Eye (tissue), 1 donor: Measurements from ENCODE around the gene IDH1.
"Not testable (repeated sequence)": the region's sequence is repeated elsewhere in the genome, so short reads cannot be mapped to it uniquely, and the experiment has no call there.

Experiments used
- DNase-seq: peaks from one replicate; pipeline ENCODE4 v3.0.0-alpha.2; 2015

Gene IDH1

DNA sequence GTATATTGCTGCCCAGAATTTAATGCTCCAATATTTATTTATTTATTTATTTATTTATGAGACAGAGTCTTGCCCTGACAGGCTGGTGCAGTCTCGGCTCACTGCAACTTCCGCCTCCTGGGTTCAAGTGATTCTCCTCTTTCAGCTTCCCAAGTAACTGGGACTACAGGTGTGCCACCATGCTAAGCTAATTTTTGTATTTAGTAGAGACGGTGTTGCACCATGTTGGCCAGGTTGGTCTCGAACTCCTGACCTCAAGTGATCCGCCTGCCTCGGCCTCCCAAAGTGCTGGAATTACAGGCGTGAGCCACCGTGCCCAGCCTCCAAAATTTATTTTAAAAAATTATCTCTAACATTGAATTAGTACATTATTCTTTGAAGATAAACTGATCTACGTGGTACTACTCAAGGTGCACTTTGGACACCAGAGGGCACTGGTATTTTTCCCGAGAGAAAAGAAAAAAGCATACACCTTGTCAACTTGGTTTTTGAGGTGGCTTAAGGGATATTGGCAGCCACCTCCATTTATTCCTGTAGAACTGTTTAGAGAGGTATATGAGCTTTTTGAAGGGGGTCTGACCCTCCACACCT lies 1.4 kb upstream of the IDH1 start:
- no peak for DNase-seq

DNA sequence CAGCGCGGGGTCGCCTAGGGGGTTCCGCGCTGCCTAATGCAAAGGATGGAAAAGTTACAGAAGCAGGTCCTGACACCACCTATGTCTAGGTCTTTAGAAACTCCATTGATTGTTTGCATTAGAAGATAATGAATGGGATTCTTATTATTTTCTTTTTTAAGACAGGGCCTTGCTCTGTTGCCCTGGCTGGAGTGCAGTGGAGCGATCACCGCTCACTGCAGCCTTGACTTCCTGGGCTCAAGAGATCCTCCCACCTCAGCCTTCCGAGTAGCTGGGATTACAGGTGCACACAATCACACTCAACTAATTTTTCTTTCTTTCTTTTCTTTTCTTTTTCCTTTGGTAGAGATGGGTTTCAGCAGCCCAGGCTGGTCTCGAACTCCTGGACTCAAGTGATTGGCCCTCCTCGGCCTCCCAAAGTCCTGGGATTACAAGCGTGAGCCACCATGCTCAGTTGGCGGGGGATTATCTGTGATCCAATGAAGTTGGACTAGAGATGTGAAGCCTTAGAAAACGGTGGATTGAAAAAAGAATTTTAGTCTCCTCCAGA lies 761 bp upstream of the IDH1 start:
- DNase-seq = no peak

DNA sequence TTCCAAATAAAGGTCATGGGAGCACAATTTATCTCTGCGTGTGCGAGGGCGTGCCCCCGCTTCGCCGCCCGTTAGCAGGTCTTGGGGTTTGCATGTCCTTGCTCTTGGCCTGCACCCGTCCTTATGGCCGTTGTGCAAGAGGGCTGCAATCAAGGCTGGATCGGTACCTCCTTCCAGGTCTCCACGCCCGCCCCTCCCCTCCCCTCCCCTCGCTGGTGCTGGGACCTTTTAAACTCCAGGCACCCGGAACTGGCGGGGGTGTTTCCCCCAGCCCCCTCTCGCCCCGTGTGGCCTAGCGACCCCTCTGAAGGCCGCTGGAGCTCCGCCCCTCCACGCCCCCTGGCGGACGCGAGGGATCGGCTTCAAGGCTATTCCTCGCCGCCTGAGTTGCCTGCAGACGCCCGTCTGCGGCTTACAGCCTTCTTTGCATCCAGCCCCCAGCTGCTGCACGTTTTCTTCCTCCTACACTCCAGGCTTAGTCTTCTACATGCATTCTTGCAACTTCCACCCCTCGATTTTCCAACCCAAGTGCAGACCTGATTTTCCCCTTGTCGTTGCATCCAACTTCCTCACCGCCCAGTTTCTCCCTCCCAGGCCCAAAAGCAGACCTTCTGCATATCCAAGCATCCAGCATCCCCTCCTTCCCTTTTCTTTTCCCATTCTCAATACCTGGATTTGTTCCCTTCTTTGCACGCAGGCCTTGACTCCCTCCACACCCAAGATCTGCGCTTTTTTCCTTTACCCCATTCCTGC lies 577 bp downstream of the IDH1 start:
- DNase-seq = peak; percentile 96

DNA sequence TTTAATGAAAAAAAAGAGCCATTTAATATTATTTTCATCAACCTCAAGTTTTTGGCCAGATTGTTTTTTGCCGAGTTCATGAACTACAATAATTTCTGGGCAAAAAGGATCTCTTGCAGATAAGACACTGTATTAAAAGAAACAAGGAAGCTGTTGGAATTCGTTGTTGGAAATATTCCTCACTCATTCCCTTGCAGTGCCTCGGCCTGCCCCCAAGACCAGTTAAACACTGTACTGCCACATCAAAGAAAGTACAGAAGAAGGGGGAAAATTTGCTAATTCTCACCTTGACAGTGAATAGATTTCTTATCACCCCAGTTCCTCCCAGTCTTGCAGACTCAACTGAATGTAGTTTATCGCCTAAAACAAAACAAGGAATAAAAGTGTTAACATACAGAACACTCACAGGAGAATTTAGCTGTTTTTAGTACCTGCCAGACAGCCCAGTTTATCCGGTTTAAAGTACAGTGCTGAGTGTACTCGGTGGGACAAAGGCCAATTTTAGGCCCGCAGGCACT lies 1.2 kb downstream of the IDH1 start:
- DNase-seq = no peak

DNA sequence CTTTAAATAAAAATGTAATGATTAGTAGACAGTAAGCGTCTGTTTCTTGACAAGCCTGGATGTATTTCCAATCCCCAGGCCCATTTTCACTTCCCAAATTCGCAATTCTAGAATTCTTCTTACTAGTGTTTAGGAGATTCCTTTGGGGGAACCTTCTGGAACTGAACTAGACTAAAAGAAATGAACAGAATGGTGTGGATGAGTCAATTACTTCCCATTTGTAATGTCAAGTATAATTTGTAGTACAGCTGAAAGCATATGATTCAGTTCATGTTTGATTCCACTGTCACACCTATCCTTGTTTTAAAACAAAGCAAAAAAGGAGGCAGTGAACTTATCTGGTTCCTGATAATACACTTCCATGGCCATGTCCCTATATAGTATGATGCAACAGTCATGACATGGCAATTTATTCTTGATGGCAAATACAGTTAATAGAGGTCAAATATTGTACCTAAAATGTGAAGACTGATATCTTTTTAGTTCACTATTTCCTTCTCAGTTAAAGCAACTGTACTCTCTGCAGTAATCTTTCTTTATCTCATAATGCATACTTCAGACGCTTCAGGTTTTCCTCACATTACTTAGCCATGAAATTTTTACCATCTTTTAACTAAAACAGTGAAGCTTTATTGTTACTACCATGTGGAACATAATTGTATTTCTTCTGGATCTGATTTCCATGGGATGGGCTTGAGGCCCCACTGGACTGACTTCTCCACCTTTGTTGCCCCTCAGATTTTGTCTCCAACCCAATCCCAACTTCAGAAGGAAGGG lies 2.0 kb downstream of the IDH1 start:
- DNase-seq = no peak

DNA sequence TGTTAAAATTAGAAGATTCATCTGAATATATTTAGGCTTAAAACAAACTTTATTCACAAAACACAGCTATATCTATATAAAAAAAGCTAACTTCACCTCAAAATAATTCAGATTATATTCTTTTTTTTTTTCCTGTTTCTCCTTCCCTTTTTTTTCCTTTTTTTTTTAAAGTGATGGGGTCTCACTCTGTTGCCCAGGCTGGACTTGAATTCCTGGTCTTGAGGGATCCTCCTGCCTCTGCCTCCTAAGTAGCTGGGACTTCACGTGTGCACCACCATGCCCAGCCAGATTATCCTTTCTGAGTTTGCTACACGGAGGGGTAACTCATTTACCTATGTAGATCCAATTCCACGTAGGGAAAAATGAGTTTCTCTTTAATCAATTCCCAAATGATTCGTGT lies 3.8 kb downstream of the IDH1 start:
- DNase-seq = no peak

DNA sequence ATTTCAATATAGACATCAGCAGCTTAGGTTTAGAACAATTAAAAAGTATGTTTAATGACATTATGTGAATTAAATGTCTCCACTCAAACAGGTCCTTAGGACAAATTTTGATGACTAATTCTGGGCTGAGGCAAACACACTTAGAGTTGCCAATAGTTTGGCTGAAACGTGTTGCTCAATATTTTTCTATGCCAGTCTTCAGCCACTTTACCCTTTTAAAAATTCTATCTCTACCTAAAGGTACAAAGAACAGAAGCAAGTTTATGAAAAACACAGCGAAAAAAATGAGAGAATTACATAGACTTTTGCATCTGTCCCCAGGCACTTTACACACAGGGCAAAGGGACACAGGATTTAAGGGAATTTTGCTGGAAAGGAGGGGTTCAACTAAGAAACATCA lies 4.5 kb downstream of the IDH1 start:
- no peak for DNase-seq

DNA sequence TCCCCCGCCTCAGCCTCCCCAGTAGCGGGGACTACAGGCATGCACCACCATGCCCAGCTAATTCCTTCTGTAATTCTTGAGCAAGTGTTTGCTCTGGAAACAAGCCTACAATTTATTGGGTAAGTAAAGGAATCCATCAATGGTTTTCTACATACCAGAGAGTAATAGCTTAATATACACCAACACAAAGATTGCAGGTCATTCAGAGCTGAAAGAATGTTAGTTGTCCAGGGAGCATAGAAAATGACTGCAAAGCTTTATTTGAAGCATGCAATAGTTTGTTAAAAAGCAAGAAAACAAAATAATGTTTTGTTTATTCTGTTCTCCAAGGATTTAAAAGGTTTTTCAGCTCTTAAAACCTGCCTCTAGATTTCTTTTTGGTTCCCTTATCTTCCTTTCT lies 5.6 kb downstream of the IDH1 start:
- DNase-seq = no peak

DNA sequence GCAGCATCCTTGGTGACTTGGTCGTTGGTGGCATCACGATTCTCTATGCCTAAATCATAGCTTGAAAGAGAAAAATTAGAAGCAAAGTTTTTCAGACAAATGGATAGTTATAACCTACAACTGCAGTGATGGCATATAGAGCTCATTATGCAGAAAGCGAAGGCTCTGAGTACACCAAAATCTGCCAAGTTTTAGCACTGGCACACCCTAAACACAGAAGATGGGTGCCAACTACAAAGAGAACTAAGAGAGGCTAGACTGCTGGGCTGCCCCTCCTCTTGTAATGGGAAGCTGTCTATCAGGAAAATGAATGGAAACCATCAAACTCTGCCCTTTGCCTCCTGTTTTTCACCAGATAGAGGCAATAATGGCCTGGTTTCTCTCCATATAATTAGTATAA lies 6.3 kb downstream of the IDH1 start:
- no peak for DNase-seq

DNA sequence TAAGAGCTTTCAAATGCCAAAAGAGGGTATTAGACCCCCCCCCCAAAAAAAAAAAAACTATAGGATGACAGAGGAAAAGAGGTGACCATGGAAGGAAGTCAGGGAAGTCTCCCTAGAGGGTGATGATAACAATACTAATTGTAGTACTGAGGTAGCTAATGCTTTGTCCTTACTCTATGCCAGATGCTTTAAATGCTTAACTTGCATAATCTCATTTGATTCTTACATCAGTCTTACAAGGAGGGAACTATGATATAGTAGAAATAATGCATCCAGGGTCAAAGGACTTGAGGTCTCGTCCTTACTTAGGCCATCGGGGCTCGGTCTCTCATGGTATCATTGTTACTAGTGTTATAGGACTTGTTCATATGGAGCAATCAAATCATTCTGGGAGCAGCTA lies 9.1 kb downstream of the IDH1 start:
- no peak for DNase-seq

DNA sequence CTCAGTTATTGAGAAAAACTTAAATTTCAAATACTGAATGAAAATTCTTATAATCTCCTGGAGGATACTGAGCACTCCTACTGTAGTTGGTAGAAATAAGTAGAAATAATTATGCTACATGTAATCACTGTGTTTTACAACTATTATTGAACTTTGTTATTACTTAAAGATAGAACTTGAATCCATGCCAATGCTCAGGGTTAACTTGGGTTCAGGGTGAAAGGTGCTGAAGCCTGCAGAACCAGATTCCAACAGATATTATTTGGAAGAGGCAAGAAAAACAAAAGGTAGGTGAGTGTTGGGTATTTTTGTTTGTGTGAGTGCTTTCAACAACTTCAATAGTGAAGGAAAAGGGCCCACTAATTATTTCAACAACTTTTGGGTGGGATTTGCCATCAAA lies 10.4 kb downstream of the IDH1 start:
- no peak for DNase-seq

DNA sequence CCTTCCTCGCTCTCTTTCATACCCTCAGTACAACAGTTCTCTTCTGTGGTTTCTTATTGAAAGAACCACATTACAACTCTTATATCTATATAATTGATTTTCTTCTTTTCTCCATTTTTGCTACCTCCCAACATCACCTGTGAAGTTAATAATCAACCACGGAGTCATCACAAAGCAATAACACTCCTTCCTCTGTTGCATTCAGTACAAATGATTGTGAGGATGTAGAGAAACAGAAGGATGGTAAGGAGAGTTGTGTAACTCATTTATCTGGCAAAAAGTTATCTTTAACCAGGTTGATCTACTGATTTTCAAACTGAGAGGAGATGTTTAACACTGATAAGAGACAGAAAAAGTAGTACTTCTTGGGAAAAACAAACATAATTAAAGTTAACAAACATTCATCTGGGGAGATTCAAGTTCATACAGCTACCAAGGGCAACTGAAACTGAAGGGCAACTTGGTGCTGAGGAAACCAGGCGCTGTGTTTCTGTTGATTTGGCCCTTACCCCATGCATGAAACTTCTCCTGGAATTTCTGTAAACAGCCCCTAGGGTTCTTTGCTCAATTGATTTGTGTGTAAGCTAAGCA lies 14.2 kb downstream of the IDH1 start:
- no peak for DNase-seq

DNA sequence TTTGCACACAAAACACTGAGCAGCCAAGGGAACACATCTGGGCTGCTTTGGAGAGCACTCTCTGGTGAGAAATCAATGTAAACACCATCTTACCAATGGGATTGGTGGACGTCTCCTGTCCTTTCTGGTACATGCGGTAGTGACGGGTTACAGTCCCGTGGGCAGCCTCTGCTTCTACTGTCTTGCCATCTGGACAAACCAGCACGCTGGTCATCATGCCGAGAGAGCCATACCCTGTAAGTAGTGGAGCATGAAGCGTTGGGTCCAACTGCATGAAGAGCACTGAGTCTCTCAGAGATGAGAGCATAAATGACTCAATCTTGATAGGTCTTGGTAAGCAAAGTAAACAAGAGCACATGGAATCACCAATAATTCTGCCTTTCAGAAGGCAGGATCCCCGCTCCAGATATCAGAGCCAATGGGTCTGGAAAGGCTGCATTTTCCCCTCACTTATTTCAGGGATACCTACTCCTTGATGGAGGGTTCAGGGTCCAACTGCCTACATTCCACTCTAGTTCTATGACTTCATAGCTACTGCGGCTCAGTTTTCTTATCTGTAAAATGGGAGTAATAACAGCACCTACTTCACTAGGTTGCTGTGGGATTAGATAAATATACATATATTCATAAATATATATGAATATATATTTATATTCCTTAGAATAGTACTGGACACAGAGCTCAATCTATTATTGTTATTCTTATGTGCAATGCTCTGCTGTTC lies 14.9 kb downstream of the IDH1 start:
- no peak for DNase-seq

DNA sequence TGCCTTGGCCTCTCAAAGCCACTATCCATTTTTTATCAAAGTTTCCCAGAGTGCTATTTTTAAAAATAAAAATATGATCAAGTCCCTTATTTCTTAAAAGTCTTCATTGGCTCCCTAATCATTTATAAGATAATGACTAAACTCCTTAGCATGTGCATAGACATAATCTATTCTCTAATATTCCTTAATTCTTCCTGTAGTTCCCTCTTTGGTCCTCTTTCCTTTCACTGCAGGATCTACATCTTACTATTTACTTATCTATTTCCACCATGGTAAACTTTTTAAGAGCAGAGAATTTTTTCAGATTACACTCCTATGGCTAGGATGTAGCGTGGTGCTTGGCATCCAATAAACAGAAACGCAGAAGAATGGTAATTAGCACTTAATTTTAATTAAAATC lies 19.0 kb downstream of the IDH1 start:
- DNase-seq = no peak

DNA sequence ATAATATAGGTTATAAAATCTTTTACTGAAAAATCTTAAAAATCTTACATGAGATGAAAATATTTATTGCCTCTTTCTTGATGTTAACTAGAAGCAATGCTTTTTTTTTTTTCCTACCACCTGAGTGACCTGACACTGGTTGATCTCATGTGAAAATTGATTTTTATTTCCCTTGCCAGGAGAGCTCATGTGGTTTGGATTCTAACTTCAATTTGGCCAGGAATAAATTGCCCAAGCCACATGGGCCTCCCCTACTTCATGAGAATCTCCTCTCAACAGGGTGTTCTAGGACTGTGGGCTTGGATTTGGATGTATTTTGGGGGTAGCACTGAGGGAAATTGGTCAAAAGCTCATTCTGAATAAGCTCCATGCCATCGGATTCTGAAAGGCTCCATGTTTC lies 20.1 kb downstream of the IDH1 start:
- DNase-seq = no peak

DNA sequence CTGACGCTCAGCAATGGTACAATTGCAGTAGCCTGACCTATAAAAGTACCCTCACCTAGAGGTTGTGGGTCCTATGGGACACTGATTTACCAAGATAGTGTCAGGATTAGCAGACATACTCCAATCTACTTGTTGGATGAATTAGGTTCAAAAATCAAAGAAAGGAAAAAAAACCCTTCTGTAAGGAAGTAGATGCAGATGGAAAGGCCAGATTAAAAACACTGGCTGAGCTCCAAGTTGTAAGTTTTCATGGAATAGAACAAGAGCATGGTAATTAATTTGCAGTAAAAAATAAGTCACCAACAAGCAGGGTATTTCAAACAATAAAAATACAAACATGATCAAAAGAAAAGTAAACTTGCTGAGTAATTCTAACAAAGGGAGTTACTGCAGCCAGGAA lies 26.4 kb downstream of the IDH1 start:
- no peak for DNase-seq

DNA sequence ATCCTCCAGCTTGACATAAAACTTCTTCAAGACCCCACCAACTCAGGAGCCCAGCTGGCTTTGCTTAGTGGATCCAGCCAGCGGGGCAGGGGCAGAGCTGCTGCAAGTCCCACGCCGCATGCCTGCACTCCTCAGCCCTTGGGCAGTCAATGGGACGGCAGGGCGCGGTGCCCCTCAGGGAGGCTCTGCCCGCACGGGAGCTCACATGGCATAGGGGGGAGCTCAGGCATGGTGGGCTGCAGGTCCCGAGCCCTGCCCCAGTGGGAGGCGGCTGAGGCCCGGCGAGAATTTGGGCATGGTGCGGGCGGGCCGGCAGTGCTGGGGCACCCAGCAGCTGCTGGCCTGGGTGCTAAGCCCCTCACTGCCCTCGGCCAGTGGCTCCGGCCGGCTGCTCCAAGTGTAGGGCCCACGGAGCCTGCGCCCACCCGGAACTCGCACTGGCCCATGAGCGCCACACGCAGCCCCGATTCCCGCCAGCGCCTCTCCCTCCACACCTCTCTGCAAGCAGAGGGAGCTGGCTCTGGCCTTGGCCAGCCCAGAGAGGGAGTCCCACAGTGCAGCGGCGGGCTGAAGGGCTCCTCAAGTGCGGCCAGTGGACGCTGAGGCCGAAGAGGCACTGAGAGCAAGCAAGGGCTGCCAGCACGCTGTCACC lies 27.2 kb downstream of the IDH1 start:
- DNase-seq = no peak

DNA sequence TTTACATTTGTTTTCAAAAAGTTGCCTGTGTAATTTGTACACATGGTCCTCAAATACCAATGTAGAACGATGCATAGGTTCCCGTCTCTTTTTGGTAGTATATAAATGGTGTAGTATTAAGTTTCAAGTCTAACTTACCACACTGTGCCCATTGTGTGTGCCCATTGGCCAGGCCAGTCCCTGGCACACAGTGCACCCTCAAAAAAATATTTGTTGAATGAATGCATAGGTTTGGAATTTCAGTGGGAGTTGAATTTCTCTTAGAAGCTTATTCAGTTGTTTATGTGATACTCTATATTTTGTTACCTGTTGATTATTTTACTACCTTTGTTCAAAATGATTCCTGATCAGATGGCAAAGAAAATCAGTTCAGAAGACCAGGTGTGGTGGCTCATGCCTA lies 30.1 kb downstream of the IDH1 start:
- no peak for DNase-seq

DNA sequence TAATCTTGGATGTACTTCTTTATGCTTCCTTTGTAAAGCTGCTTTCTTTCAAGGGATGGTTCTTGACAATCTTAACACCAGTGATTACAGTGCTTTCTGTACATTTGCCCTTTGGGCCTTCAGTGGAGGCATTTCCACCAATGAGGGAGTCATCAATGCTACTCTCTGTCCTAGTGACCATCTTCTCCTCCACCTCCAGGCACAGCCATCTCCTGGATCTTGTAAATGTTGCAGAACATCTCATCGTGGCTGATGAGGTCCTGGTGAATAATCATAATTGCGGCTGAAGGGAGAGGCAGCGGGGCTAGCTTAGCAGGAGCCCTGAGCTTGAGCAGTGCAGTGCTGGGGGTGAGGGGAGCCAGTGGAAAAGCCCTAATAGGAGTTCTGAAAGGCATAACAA lies 32.5 kb downstream of the IDH1 start:
- no peak for DNase-seq

DNA sequence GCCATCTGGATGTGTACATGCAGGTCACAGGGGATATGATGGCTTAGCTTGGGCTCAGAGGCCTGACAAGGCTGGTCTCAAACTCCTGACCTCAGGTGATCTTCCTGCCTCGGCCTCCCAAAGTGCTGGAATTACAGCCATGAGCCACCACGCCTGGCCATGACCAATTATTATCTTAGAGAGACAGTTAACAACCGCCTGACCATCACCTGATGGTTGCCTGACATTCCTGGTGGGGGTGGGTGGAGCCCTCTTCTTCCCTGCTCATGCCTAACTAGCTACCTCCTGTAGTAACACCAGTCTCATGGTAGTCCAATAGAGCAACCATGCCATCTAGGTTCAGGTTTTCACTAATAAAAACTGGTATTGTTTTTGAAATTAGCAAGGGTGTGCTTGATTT lies 33.0 kb downstream of the IDH1 start:
- not testable (repeated sequence) for DNase-seq

DNA sequence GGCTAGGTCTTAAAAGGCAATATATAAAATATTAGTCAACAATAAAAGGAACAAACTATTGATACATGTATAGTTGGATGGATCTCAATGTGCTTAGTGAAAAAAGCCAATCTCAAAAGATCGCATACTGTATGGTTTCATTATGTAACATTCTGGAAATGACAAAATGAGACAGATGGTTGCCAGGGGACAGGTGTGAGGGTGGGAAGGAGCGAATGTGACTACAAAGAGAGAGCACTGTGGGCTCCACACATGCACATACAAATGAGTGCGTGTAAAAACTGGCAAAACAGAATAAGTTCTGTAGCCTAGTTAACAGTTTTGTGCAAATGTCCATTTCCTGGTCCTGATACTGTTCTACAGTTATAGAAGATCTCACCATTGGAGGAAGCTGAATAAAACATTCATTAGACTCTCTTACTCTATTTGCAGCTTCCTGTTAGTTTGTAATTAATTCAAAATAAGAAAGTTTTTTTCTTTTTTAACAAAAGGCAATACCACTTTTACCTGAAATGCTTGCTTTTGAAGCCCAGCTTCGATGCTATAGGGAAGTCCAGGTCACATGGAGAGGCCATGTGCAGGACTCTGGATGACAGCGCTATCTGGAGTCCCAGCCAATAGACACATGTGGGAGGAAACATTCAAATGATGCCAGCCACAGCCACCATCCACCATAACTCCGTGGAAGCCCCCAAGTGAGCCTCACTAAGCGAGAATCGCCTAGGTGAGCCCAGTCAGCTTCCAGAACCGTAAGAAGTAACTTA lies 44.0 kb downstream of the IDH1 start:
- DNase-seq = no peak
